Prostate gland (tissue), 2 donors: ENCODE data around the gene GCH1. TPM values are rescaled to one million over a fixed set of nuclear protein-coding genes. Genes with fewer than 3 reads are reported as not detected.

Experiments used
- DNase-seq: peaks from one replicate; pipeline ENCODE4 v3.0.0-alpha.2; 2019; ENCODE audit warnings: low spot score
- H3K27ac ChIP-seq, 2 donors: fragments of 200-600 bp; sonication (generic); 2 replicates each; pipeline ENCODE4 v1.5.1; 2017 to 2019
- H3K27me3 ChIP-seq: fragments of 200-600 bp; sonication (generic); replicated peaks from 2 replicates; pipeline ENCODE4 v1.5.1; 2019; ENCODE audit not compliant: insufficient read depth
- H3K36me3 ChIP-seq, 2 donors: fragments of 200-600 bp; sonication (generic); 1 replicate in 1 of 2; 2 replicates in 1 of 2; pipeline versions ENCODE4 v1.5.1 to v1.8.1; 2017 to 2019
- H3K4me1 ChIP-seq: fragments of 200-600 bp; sonication (generic); replicated peaks from 2 replicates; pipeline ENCODE4 v1.5.1; 2019
- H3K4me3 ChIP-seq, 2 donors: fragments of 200-600 bp; sonication (generic); 2 replicates each; pipeline ENCODE4 v1.5.1; 2017 to 2019
- H3K9me3 ChIP-seq: fragments of 200-600 bp; sonication (generic); 2 replicates; pipeline ENCODE4 v1.5.1; 2017
- POLR2A ChIP-seq: fragments of 450-650 bp; IDR thresholded peaks from one replicate; pipeline ENCODE4 v1.6.1; 2016; ENCODE audit warnings: antibody characterized with exemption, mild to moderate bottlenecking
- POLR2AphosphoS5 ChIP-seq: sonication (generic); formaldehyde crosslinking; IDR thresholded peaks from one replicate; pipeline ENCODE4 v1.6.1; 2017; ENCODE audit warnings: antibody characterized with exemption
- WGBS: methylation state at CpG from one replicate; pipeline ENCODE4 v1.1.5; 2018; 5-methylcytosine and 5-hydroxymethylcytosine counted together
- intact Hi-C: fragments of 100-400 bp; cut with DNase I; formaldehyde crosslinking; loops from one replicate; pipeline ENCODE4 v1.14.2; 2022
- total RNA-seq, 2 donors: library from RNA; depleted of rRNA; stranded (reverse); fragments of >200 nt; gene quantifications; one replicate each; pipeline ENCODE4 v1.1.0, GENCODE V29; 2016
- TF ChIP-seq, protein P1 (sequence below), 4 experiments: fragments of 200-600 bp in 2 of 4; fragments of 450-650 bp in 2 of 4; sonication (generic) in 2 of 4; IDR thresholded peaks; 1 replicate in 3 of 4; 2 replicates in 1 of 4; pipeline ENCODE4 v1.5.1; 2016 to 2019; ENCODE audit warnings: antibody characterized with exemption in 4 of 4, mild to moderate bottlenecking in 2 of 4, moderate library complexity in 2 of 4

GCH1 gene
- total RNA-seq, 2 donors from 2014 or later = 4.9 to 19.4 TPM

DNA sequence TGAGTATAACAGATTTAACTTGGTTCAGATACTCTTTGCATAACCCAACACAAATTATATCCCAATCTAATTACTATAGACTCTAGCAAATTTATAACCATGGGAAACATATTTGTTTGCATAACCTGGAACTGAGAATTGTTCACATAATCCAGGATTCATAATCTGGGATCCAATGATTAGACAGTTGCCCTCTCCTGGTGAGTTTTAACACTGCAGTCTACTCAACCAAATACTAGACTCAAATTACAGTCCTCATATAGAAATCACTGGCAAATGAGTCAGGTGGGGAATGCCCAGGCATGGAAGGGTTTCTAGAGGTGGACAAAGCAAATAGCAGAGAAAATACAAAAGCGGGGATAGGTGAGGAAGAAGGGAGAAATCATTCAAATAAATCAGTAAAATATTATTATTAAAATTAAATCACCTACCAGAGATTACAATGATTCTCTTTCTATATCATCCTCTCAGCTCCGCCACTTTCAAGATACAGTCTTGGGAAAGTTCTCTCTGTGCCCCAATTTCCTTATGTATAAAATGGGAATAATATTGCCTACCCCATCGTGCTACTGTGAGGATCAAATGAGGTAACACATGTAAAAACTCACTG is 9.4 kb downstream of the GCH1 start:
- Histone ChIP-seq H3K27me3 (no peaks in the 10 kb centered on the region), H3K4me3 (no peak overlapping the region), H3K9me3 (no peaks in the 10 kb centered on the region), H3K4me1 (no peaks in the 10 kb centered on the region), H3K36me3 (no peaks in the 10 kb centered on the region), H3K27ac (no peak overlapping the region)
- TF ChIP-seq, protein P1, sequence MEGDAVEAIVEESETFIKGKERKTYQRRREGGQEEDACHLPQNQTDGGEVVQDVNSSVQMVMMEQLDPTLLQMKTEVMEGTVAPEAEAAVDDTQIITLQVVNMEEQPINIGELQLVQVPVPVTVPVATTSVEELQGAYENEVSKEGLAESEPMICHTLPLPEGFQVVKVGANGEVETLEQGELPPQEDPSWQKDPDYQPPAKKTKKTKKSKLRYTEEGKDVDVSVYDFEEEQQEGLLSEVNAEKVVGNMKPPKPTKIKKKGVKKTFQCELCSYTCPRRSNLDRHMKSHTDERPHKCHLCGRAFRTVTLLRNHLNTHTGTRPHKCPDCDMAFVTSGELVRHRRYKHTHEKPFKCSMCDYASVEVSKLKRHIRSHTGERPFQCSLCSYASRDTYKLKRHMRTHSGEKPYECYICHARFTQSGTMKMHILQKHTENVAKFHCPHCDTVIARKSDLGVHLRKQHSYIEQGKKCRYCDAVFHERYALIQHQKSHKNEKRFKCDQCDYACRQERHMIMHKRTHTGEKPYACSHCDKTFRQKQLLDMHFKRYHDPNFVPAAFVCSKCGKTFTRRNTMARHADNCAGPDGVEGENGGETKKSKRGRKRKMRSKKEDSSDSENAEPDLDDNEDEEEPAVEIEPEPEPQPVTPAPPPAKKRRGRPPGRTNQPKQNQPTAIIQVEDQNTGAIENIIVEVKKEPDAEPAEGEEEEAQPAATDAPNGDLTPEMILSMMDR (IDR thresholded peaks at IDR 0.05) = peak; percentile 21 to 73 (median 51)
- TF ChIP-seq POLR2AphosphoS5 = no peak
- intact Hi-C loops = no loop called here
- no peak for DNase-seq
- WGBS = 79% methylated on average over 3 of the region's 3 CpGs

DNA sequence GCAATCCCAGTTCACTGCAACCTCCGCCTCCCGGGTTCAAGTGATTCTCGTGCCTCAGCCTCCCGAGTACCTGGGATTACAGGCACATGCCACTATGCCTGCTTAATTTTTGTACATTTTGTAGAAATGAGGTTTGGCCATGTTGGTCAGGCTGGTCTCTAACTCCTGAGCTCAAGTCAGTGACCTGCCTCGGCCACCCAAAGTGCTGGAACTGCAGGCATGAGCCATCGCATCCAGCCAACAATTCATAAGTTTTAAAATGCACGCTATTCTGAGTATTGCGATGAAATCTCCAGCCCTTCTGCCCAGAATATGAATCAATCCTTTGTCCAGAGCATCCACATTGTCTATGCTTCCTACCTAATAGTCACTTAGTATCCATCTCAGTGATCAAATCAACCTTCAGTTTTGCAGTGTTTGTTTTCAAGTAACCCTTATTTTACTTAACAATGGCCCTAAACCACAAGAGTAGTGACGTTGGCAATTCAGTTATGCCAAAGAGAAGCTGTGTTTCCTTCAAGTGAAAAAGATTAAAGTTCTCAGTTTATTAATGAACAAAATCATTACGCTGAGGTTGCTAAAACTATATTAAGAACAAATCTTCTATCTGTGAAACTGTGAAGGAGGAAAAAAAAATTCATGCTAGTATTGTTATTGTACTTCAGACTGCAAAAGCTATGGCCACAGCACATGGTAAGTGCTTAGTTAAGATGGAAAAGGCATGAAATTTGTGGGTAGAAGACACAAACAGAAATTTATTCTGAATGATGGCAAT is 11.0 kb downstream of the GCH1 start:
- WGBS = 91% methylated on average over 10 of the region's 10 CpGs
- Histone ChIP-seq H3K36me3 (no peaks in the 10 kb centered on the region), H3K9me3 (no peaks in the 10 kb centered on the region), H3K27me3 (no peaks in the 10 kb centered on the region), H3K27ac (no peak overlapping the region), H3K4me3 (no peak overlapping the region), H3K4me1 (no peaks in the 10 kb centered on the region)
- DNase-seq = no peak
- TF ChIP-seq POLR2AphosphoS5 = no peak
- TF ChIP-seq, protein P1 (IDR thresholded peaks at IDR 0.05) = no peak
- TF ChIP-seq POLR2A = no peak
- intact Hi-C loops = no loop called here

DNA sequence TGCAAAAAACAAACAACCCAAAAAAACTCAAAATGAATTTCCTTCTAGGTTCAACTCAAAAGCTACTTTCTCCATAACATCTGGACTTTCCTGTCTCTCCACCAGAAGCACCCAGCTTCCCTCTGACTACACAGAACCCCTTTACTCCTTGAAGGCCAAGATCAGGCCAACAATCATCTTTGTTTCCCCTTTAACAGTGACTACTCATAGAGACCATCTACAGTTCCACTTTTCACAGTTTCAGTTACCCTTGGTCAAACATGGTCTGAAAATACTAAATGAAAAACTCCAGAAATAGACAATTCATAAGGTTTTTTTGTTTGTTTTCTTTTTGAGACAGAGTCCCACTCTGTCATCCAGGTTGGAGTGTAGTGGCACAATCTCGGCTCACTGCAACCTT is 11.8 kb downstream of the GCH1 start:
- Histone ChIP-seq H3K9me3 (no peaks in the 10 kb centered on the region), H3K27ac (no peak overlapping the region), H3K36me3 (no peaks in the 10 kb centered on the region), H3K4me3 (no peak overlapping the region), H3K4me1 (no peaks in the 10 kb centered on the region), H3K27me3 (no peaks in the 10 kb centered on the region)
- TF ChIP-seq POLR2A = no peak
- TF ChIP-seq, protein P1 (IDR thresholded peaks at IDR 0.05) = no peak
- TF ChIP-seq POLR2AphosphoS5 = no peak
- DNase-seq = no peak
- intact Hi-C loops = no loop called here
- 95% methylated on average over 1 of the region's 1 CpG for WGBS

DNA sequence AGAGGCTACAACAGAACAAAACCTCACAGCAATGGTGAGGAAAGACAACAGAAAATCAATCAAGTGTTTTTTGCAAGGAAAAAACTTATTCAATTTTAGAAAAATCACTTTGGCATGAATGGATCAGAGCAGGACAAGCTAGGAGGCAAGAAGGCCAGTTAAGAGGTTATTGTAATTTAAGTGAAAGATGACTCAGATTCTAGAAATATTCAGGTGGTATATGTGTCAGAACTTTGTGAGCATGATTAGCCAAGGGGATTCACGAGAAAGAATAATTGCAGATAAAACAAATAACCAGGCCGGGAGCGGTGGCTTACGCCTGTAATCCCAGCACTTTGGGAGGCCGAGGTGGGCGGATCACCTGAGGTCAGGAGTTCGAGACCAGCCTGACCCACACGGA is 12.7 kb downstream of the GCH1 start:
- intact Hi-C loops = no loop called here
- Histone ChIP-seq H3K27me3 (no peaks in the 10 kb centered on the region), H3K36me3 (no peaks in the 10 kb centered on the region), H3K4me1 (no peaks in the 10 kb centered on the region), H3K4me3 (no peak overlapping the region), H3K27ac (no peak overlapping the region), H3K9me3 (no peaks in the 10 kb centered on the region)
- no peak for TF ChIP-seq POLR2AphosphoS5
- TF ChIP-seq, protein P1 (IDR thresholded peaks at IDR 0.05) = no peak
- TF ChIP-seq POLR2A = no peak
- 89% methylated on average over 8 of the region's 8 CpGs for WGBS
- no peak for DNase-seq

DNA sequence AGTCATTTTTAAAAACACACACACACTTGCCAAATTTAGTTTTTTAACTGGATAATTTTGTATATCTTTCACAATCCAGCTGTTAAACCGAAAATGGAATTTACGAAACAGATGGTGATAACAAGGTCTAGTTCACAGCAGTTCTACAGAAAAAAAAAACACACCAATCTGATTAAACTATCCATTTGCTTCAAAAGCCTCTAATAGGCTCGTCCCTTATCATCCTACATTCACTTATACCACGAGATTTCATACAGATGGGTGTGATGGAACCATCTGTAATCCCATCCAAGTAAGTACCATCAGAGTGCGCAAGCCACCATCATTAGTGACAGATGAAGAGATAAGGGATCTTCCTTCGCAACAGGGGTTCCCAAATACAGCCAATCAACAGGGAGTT is 20.1 kb downstream of the GCH1 start:
- Histone ChIP-seq H3K9me3 (no peaks in the 10 kb centered on the region), H3K27me3 (no peaks in the 10 kb centered on the region), H3K36me3 (no peaks in the 10 kb centered on the region), H3K4me3 (no peak overlapping the region), H3K4me1 (no peaks in the 10 kb centered on the region), H3K27ac (no peak overlapping the region)
- WGBS = 72% methylated on average over 6 of the region's 6 CpGs
- TF ChIP-seq, protein P1 (IDR thresholded peaks at IDR 0.05) = no peak
- TF ChIP-seq POLR2AphosphoS5 = no peak
- DNase-seq = no peak
- intact Hi-C loops = no loop called here
